Upper lobe of right lung (tissue), 1 donor: ENCODE data around the gene RASGRP2. TPM values are rescaled to one million over a fixed set of nuclear protein-coding genes. Genes with fewer than 3 reads are reported as not detected.

Experiments used
- ATAC-seq: fragments of 200-7000 bp; cut with Tn5 transposase; one replicate; pipeline ENCODE4 v1.9.1; 2020; ENCODE audit warnings: mild to moderate bottlenecking, moderate library complexity
- DNase-seq: peaks from one replicate; pipeline ENCODE4 v3.0.0-alpha.2; 2020
- H3K27ac ChIP-seq: fragments of 200-600 bp; one replicate; pipeline ENCODE4 v1.8.0; 2022
- H3K27me3 ChIP-seq: fragments of 200-600 bp; one replicate; pipeline ENCODE4 v1.8.0; 2022; ENCODE audit warnings: mild to moderate bottlenecking
- H3K36me3 ChIP-seq: fragments of 200-600 bp; one replicate; pipeline ENCODE4 v1.8.0; 2022
- H3K4me1 ChIP-seq: fragments of 200-600 bp; one replicate; pipeline ENCODE4 v1.8.0; 2022
- H3K4me3 ChIP-seq: fragments of 200-600 bp; one replicate; pipeline ENCODE4 v1.8.0; 2022; ENCODE audit warnings: mild to moderate bottlenecking
- H3K9me3 ChIP-seq: fragments of 200-600 bp; one replicate; pipeline ENCODE4 v1.8.0; 2022
- CTCF ChIP-seq: fragments of 200-600 bp; IDR thresholded peaks from one replicate; pipeline ENCODE4 v1.8.0; 2022; ENCODE audit warnings: antibody characterized with exemption
- intact Hi-C: fragments of 100-400 bp; cut with DNase I; formaldehyde crosslinking; loops from one replicate; pipeline ENCODE4 v1.11.0; 2022
- total RNA-seq: library from RNA; stranded (reverse); fragmentation: NEBNext Ultra II Directional; extraction: Animal tissue kit (Norgen Biotek cat#: 25700); gene quantifications from one replicate; pipeline ENCODE4 v1.2.1, GENCODE V29; 2021
- donor health status: DM: no; HTN: yes; CAD: no; lungs with severe emphysema.

RASGRP2 gene
- total RNA-seq, 1 donor from 2014 or later: 27.6 TPM

DNA sequence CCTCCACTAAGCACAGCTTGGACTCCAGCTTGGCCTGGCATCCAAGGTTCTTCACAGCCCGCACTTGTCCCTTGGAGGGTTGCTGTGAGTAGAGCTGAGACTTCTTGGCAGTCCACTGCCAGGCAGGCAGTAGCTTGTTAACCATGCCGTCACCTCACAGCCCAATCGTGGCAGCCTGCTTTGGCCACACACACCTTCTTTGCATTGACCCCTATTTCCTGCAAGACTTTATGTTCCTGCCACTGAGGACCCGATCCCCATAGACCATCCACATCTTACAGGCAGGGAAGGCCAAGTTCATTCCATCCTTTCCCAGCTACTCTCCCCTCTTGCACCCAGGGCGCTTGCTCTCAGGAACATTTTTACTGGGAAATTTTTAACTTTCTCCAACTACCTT, 18.3 kb upstream of the RASGRP2 start:
- peak; percentile 59 for DNase-seq

DNA sequence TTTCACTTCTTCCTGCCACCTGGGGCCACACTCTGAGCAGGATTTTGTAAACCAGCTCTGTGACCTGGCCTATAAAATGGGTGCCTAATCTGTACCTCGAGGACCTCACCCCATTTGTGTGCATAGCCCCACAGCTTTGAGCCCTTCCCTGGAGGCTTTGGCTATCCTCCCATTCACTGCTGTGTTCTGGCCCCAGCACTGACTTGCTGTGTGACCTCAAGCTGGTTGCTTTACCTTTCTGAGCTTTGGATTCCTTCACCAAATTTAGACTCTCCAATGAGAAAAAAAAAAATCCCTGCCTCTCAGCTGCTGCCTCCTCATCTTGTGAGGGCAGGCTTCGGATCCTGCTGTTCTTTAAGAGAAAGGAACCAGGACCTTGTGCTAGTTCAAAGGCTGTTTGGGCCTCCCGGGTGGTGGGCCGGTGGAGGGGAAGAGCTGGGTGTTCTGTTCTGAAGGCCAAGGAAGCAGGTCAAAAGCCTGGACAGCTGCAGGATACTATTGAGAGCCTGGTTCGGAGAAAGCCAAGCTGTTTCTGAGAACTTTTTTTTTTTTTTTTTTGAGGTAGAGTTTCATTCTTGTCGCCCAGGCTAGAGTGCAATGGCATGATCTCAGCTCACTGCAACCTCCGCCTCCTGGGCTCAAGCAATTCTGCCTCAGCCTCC, 16.9 kb upstream of the RASGRP2 start:
- TF ChIP-seq CTCF: no peak
- Histone ChIP-seq H3K27me3 (no peaks in the 10 kb centered on the region), H3K4me3 (no peak overlapping the region), H3K27ac (no peak overlapping the region), H3K36me3 (peaks cover 36% of the 10 kb centered on the region), H3K4me1 (peaks cover 19% of the 10 kb centered on the region), H3K9me3 (no peaks in the 10 kb centered on the region)
- intact Hi-C loops: no loop called here
- ATAC-seq (no peak), DNase-seq (peak; percentile 21)

More for the DNA sequence above, 18.3 kb upstream of the RASGRP2 start:
- peak overlapping the region; percentile 17 for H3K27ac ChIP-seq
- H3K36me3 ChIP-seq: peaks cover 50% of the 10 kb centered on the region
- H3K9me3 ChIP-seq: no peaks in the 10 kb centered on the region
- intact Hi-C loops: no loop called here
- ATAC-seq: no peak
- no peak for TF ChIP-seq CTCF
- H3K4me3 ChIP-seq: no peak overlapping the region
- H3K27me3 ChIP-seq: no peaks in the 10 kb centered on the region
- H3K4me1 ChIP-seq: peaks cover 19% of the 10 kb centered on the region

DNA sequence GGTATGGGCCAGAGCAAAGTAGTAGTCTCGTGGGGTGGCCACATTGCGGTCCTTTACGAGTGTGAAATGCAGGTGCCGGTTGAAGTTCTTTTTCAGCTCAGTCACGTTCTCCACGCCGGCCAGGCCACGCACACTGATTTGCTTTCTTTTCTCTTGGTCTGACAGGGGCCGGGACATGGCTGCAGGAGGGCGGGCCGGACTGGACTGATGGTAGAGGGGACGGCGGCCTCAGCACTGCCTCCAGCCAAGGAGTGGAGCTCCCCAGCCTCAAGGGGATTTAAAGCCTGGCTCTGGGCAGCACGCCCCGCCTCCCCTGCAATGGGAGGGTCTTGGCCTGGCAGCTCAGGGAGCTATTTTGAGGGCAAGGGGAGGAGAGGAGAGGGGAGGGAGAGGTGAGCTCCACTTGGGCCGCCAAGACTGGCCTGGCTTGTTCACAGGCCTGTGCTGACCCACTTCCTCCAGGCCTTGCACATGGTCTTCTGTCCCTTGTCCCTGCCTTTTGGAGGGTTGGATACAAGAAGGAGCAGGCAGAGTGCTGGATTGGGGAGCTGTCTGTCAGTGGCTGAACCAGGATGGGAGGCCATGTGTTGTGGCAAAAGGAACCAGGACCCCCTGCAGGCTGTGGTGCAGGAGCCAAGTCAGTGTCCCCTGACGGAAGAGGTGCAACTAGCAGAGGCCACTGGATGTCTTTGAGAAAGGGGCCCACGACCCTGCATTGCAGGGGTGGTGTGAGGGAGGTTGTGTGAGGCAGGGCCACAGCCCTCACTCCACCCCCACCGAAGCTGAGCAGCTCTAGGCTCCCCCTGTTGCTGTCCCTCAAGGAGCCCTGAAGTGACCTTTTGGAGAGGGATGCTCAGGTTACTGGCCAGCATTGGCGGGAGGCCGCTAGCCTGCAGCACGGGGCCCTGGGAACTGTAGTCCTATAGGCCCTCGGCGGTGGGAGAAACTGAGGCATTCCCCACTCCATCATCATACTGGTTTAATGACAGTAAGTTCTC, 16.1 kb upstream of the RASGRP2 start, which contains the start of gene PYGM:
Gene PYGM, minus strand, starts transcription at position 253 of the 998 bp plus-strand sequence. Its CDS starts 76 bp downstream, at position 177.
- intact Hi-C loops: no loop called here
- no peaks in the 10 kb centered on the region for H3K9me3 ChIP-seq
- DNase-seq (peak; percentile 71), ATAC-seq (peak; percentile 57)
- no peaks in the 10 kb centered on the region for H3K27me3 ChIP-seq
- peak within 1 kb of the TSS; percentile 8 for H3K4me3 ChIP-seq
- peak within 1 kb of the TSS; percentile 24 for H3K27ac ChIP-seq
- H3K36me3 ChIP-seq: peaks cover 28% of the 10 kb centered on the region
- peaks cover 19% of the 10 kb centered on the region for H3K4me1 ChIP-seq
- no peak for TF ChIP-seq CTCF

GRCh38 chr11:64759131-64759721, 15.3 kb upstream of the RASGRP2 start:
- Histone ChIP-seq H3K4me1 (peaks cover 19% of the 10 kb centered on the region), H3K4me3 (peak overlapping the region; percentile 8), H3K9me3 (no peaks in the 10 kb centered on the region), H3K27ac (peak overlapping the region; percentile 24), H3K36me3 (peaks cover 20% of the 10 kb centered on the region), H3K27me3 (no peaks in the 10 kb centered on the region)
- intact Hi-C loops: no loop called here
- TF ChIP-seq CTCF: no peak
- ATAC-seq (no peak), DNase-seq (peak; percentile 64)

GRCh38 chr11:64758330-64759079, 14.6 kb upstream of the RASGRP2 start:
- H3K27me3 ChIP-seq: no peaks in the 10 kb centered on the region
- peaks cover 18% of the 10 kb centered on the region for H3K4me1 ChIP-seq
- intact Hi-C loops: no loop called here
- peak; percentile 61 for DNase-seq
- no peak overlapping the region for H3K27ac ChIP-seq
- no peak for ATAC-seq
- no peak overlapping the region for H3K4me3 ChIP-seq
- H3K36me3 ChIP-seq: peaks cover 13% of the 10 kb centered on the region
- no peak for TF ChIP-seq CTCF
- no peaks in the 10 kb centered on the region for H3K9me3 ChIP-seq
